MCF 10A (cell line): ENCODE data around the gene ZBP1. TPM values are rescaled to one million over a fixed set of nuclear protein-coding genes. Genes with fewer than 3 reads are reported as not detected.

ENCODE experiments used
- BruUV-seq: library from RNA; stranded (reverse); fragments of 400-500 nt; replicated peaks from 2 replicates; lab custom pipeline; 2021; lab: Mats Ljungman, UMichigan
- CTCF ChIA-PET: fragments of 300-600 bp; sonication (Branson Sonifier 250); formaldehyde crosslinking; extraction: SDS; loops from one replicate; lab custom pipeline; 2021; ENCODE audit warnings: antibody characterized with exemption, inconsistent platforms; lab: Yijun Ruan, JAX
- POLR2A ChIA-PET: fragments of 300-600, 350-650 bp; sonication (Branson Sonifier 250); formaldehyde crosslinking; extraction: SDS; loops from one replicate; lab custom pipeline; 2020; ENCODE audit warnings: antibody characterized with exemption, inconsistent platforms; lab: Yijun Ruan, JAX
- DNase-seq: peaks from one replicate; pipeline ENCODE4 v3.0.0-alpha.2; 2018; ENCODE audit not compliant: unreplicated experiment
- H3K27ac Mint-ChIP-seq: one replicate; pipeline ENCODE4 v1.8.0; 2022; ENCODE audit warnings: mild to moderate bottlenecking, low read depth, mixed read lengths; ENCODE audit not compliant: unreplicated experiment
- H3K27me3 Mint-ChIP-seq: one replicate; pipeline ENCODE4 v1.8.0; 2022; ENCODE audit warnings: mixed read lengths; ENCODE audit not compliant: insufficient read depth, unreplicated experiment
- H3K36me3 Mint-ChIP-seq: one replicate; pipeline ENCODE4 v1.8.0; 2022; ENCODE audit warnings: mild to moderate bottlenecking, moderate library complexity, mixed read lengths; ENCODE audit not compliant: insufficient read depth, unreplicated experiment
- H3K4me1 Mint-ChIP-seq: one replicate; pipeline ENCODE4 v1.8.0; 2022; ENCODE audit warnings: mixed read lengths; ENCODE audit not compliant: insufficient read depth, unreplicated experiment
- H3K4me3 Mint-ChIP-seq: one replicate; pipeline ENCODE4 v1.8.0; 2022; ENCODE audit warnings: mild to moderate bottlenecking, moderate library complexity, mixed read lengths; ENCODE audit not compliant: unreplicated experiment
- H3K9me3 Mint-ChIP-seq: one replicate; pipeline ENCODE4 v1.8.0; 2022; ENCODE audit warnings: mixed read lengths; ENCODE audit not compliant: unreplicated experiment
- intact Hi-C: fragments of 100-400 bp; cut with micrococcal nuclease; formaldehyde crosslinking; loops from 2 replicates; pipeline ENCODE4 v1.14.1; 2022
- total RNA-seq: library from RNA; stranded (reverse); gene quantifications from 2 replicates; pipeline ENCODE4 v1.2.3, GENCODE V29; 2022
- TF ChIP-seq, protein P1 (sequence below): fragments of 200-600 bp; IDR thresholded peaks from one replicate; pipeline ENCODE4 v1.8.0; 2022; ENCODE audit warnings: antibody characterized with exemption, mild to moderate bottlenecking; ENCODE audit not compliant: unreplicated experiment

Gene ZBP1
- total RNA-seq, 1 experiment from 2014 or later: not detected

DNA sequence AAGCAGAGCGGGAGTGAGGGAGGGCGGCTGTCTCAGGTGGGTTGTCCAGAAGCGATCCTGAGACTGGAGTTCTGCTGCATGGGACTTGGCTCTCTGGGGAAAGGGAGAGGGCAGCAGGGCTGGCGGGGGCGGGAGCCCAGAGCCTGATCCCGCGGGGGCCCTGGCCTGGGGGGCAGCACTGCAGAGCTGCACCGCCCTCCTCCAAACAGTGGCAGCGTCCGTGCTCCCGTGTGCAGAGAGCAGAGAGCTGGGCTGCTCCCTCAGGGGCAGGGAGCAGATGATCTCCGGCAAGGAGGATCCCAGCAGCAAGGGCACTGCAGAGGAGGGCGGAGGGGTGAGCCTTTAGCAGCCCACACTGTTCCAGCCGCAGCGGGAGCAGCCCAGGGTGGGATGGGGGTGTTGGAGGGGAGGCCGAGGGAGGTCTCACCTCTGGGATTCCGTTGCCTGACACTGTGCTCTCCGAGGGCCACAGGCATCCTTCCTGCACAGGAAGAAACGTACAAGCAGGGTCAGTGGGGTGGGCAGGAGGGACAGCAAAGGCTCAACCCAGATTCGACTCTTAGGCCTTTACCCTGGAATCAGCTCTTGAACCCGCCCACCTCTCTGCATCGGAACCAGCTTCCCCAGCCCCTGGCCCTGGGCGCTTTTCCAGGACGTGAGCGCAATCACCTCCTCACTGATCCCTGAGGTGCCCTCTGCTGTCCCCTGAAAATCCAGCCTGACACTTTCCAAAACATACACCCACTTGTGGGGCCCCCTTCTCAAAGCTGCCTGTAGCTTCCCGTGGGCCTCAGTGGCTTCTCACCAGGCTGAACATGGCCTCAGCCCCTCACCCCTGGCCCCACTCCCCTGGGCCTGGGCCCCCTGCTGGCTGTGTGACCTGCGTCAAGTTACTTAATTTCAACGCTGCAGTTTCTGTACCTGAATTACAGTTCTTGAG is 32.6 kb upstream of the ZBP1 start:
- no peaks in the 10 kb centered on the region for H3K27me3 Mint-ChIP-seq
- no peak for DNase-seq
- peaks cover 37% of the 10 kb centered on the region for H3K36me3 Mint-ChIP-seq
- ChIA-PET POLR2A (interaction anchor here (0.8 to 0.9 kb wide), 3 partner anchors 41 to 529 kb away, joined by 3 read pairs; no protein-coding TSS in a partner anchor), CTCF (interaction anchor here (0.5 to 6.4 kb wide), 32 partner anchors 10 to 555 kb away, joined by 3 to 85 read pairs (median 4); no protein-coding TSS in a partner anchor)
- TF ChIP-seq, protein P1, sequence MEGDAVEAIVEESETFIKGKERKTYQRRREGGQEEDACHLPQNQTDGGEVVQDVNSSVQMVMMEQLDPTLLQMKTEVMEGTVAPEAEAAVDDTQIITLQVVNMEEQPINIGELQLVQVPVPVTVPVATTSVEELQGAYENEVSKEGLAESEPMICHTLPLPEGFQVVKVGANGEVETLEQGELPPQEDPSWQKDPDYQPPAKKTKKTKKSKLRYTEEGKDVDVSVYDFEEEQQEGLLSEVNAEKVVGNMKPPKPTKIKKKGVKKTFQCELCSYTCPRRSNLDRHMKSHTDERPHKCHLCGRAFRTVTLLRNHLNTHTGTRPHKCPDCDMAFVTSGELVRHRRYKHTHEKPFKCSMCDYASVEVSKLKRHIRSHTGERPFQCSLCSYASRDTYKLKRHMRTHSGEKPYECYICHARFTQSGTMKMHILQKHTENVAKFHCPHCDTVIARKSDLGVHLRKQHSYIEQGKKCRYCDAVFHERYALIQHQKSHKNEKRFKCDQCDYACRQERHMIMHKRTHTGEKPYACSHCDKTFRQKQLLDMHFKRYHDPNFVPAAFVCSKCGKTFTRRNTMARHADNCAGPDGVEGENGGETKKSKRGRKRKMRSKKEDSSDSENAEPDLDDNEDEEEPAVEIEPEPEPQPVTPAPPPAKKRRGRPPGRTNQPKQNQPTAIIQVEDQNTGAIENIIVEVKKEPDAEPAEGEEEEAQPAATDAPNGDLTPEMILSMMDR: no peak
- BruUV-seq: no TSS peak
- peaks cover 7% of the 10 kb centered on the region for H3K4me1 Mint-ChIP-seq
- no peak overlapping the region for H3K27ac Mint-ChIP-seq
- H3K4me3 Mint-ChIP-seq: no peak overlapping the region
- no peaks in the 10 kb centered on the region for H3K9me3 Mint-ChIP-seq
- intact Hi-C loops: no loop called here

DNA sequence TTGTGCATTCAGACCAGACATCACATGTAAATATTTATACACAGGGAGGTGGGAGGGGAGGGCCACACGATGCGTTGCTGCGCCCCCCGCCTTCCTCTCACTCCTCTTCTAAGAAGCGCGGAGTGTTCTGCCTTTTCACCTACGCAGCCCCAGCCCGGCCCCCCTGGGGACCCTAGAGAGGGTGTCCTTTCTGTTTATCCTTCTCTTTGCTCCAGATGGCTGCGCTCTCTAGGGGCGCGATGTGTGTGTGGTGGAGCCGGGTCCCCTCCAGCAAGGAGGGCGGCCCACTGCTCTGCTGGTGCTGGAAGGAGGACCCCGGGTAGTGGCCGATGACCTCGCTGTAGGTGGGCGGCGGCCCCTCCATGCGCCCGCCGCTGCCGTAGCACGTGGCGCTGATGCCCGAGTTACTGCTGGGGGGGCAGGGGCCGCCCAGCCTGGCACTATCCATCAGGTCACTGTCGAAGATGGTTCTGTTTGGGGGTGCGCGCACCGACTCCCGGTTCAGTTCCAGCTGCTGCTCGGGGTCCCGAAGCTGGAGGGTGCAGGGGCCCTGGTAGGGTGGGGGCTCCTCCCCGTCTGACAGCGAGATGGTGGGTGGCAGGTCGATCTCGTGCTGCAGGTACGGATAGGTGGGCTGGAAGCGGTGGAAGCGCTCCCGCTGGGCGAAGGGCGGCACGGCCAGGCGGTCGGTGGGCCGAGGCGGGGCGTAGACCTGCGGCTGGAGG is 31.8 kb upstream of the ZBP1 start:
- BruUV-seq: no TSS peak
- intact Hi-C loops: no loop called here
- no peaks in the 10 kb centered on the region for H3K9me3 Mint-ChIP-seq
- peaks cover 30% of the 10 kb centered on the region for H3K36me3 Mint-ChIP-seq
- TF ChIP-seq, protein P1: no peak
- CTCF ChIA-PET: interaction anchor here (0.6 to 6.4 kb wide), 6 partner anchors 34 to 904 kb away, joined by 3 to 85 read pairs (median 3); no protein-coding TSS in a partner anchor
- no peak for DNase-seq
- H3K27me3 Mint-ChIP-seq: no peaks in the 10 kb centered on the region
- H3K4me3 Mint-ChIP-seq: no peak overlapping the region
- POLR2A ChIA-PET: no interaction called here
- no peak overlapping the region for H3K27ac Mint-ChIP-seq
- peaks cover 5% of the 10 kb centered on the region for H3K4me1 Mint-ChIP-seq

DNA sequence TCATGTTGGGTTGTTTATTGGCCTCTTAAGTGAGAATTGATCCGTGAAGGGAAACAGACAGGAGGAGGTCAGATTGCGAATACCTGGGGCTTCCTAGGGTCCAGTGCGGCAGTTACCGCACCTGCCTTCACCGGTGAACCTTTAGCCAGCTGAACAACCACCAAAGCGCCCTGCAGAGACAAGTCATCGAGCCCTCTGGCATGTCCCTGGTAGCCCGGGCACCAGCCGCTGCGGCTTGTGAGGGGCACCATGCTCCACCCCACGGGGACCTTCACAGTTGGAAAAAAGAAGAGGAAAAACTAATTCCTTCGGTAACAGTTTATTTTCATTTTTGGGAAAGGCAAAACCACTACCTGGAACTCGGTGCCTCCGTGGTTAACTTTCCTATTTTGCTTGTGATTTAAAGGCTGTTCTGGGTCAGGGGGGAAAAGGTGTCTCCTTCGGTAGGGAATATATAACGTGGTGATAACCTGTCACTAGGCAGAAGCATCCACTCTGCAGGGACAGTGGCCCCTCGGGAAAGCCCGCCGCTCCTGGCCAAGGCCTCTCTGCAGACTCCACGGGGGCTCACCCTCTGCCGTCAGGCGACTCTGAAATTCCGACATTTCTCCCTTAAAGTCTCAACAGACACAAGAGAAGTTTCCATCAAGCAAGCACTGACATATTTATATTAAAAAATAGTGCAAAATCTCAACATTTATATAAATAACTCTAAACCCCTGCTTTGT is 30.7 kb upstream of the ZBP1 start:
- DNase-seq: no peak
- POLR2A ChIA-PET: no interaction called here

More for the DNA sequence above, 30.7 kb upstream of the ZBP1 start:
- H3K27ac Mint-ChIP-seq: no peak overlapping the region
- H3K27me3 Mint-ChIP-seq: no peaks in the 10 kb centered on the region
- TF ChIP-seq, protein P1: no peak
- no TSS peak for BruUV-seq
- H3K36me3 Mint-ChIP-seq: peaks cover 29% of the 10 kb centered on the region
- intact Hi-C loops: no loop called here
- H3K4me1 Mint-ChIP-seq: peaks cover 5% of the 10 kb centered on the region
- CTCF ChIA-PET: interaction anchor here (0.6 to 6.4 kb wide), 5 partner anchors 36 to 905 kb away, joined by 3 to 85 read pairs (median 3); no protein-coding TSS in a partner anchor
- no peak overlapping the region for H3K4me3 Mint-ChIP-seq
- H3K9me3 Mint-ChIP-seq: no peaks in the 10 kb centered on the region
